NCI-H748 (cell line): ENCODE results near the gene DPP7.
A peak's percentile ranks its signal among the peaks of the same experiment; 100 is the strongest.

ENCODE experiments used
- DNase-seq: peaks from one replicate; lab custom pipeline; 2025; ENCODE audit not compliant: unreplicated experiment; lab: John Stamatoyannopoulos, UW

The DPP7 gene

GRCh38 chr9:137114613-137115393, at the start of gene DPP7:
Gene DPP7, minus strand, starts transcription at chr9:137114733. Its CDS starts 20 bp downstream, at chr9:137114713.
- DNase-seq: peak; percentile 60

- no peak for DNase-seq
Observed at GRCh38 chr9:137163805-137164204, 49.3 kb upstream of the DPP7 start.

GRCh38 chr9:137163365-137163715, 48.8 kb upstream of the DPP7 start:
- DNase-seq: no peak

- peak; percentile 62 for DNase-seq
Observed at GRCh38 chr9:137162505-137163364, 48.2 kb upstream of the DPP7 start.

- peak; percentile 81 for DNase-seq
Observed at GRCh38 chr9:137161558-137162486, 47.3 kb upstream of the DPP7 start.

GRCh38 chr9:137160716-137161557, 46.4 kb upstream of the DPP7 start:
- peak; percentile 88 for DNase-seq

- DNase-seq: no peak
Observed at GRCh38 chr9:137160054-137160425, 45.5 kb upstream of the DPP7 start.

GRCh38 chr9:137159105-137160053, 44.8 kb upstream of the DPP7 start:
- DNase-seq: no peak

GRCh38 chr9:137158625-137159024, 44.1 kb upstream of the DPP7 start:
- DNase-seq: peak; percentile 38

GRCh38 chr9:137157618-137158415, 43.3 kb upstream of the DPP7 start:
- DNase-seq: no peak

- peak; percentile 55 for DNase-seq
Observed at GRCh38 chr9:137156567-137157375, 42.2 kb upstream of the DPP7 start.

- no peak for DNase-seq
Observed at GRCh38 chr9:137152844-137153405, 38.4 kb upstream of the DPP7 start.

GRCh38 chr9:137150617-137151457, 36.3 kb upstream of the DPP7 start:
- DNase-seq: peak; percentile 96

GRCh38 chr9:137149942-137150616, 35.5 kb upstream of the DPP7 start:
- peak; percentile 96 for DNase-seq

GRCh38 chr9:137149363-137149762, 34.8 kb upstream of the DPP7 start:
- DNase-seq: no peak

GRCh38 chr9:137148661-137149060, 34.1 kb upstream of the DPP7 start:
- DNase-seq: no peak
